ENCODE data around the gene MRGPRD. TPM values are rescaled to one million over a fixed set of nuclear protein-coding genes. Genes with fewer than 3 reads are reported as not detected.

MRGPRD gene
- total RNA-seq, 1 experiment from 2014 or later: not detected

GRCh38 chr11:68956142-68956541, 24.6 kb downstream of the MRGPRD start:
- no peaks in the 10 kb centered on the region for H3K27me3 ChIP-seq (ENCODE audit: insufficient read depth, low read length)
- no peaks in the 10 kb centered on the region for H3K9me2 ChIP-seq (ENCODE audit: insufficient read depth)
- intact Hi-C loops (cut with micrococcal nuclease): loop anchor here (2.0 to 10.0 kb wide), 2 partner anchors 89 to 133 kb away; partner anchors contain the start of gene TPCN2
- H4K20me1 ChIP-seq (ENCODE audit: insufficient read depth): no peaks in the 10 kb centered on the region
- H3K9me3 ChIP-seq (ENCODE audit: control insufficient read depth in 1 of 2, insufficient read depth in 1 of 2, low read depth in 1 of 2, low read length in 2 of 2): no peaks in the 10 kb centered on the region
- H3K9ac ChIP-seq (ENCODE audit: low read length): no peak overlapping the region
- ChIA-PET POLR2A (no interaction called here), CTCF (interaction anchor here (0.7 to 1.1 kb wide), 4 partner anchors 10 to 88 kb away, joined by 4 to 5 read pairs (median 5); no protein-coding TSS in a partner anchor), RAD21 (ENCODE audit: low non-redundant PET in 1 of 2, low total read pairs in 2 of 2, uncharacterized antibody in 2 of 2, unreplicated experiment in 2 of 2) (interaction anchor here in 1 of 2 experiments (0.6 kb wide), 1 partner anchor 135 kb away, joined by 4 read pairs; no protein-coding TSS in a partner anchor)
- H3K4me2 ChIP-seq (ENCODE audit: low read length): no peak overlapping the region
- H3K4me1 ChIP-seq (ENCODE audit: control insufficient read depth in 1 of 2, insufficient read depth in 2 of 2, low read length in 2 of 2): no peaks in the 10 kb centered on the region; a peak in 1 of 4 replicates
- H3K79me2 ChIP-seq (ENCODE audit: insufficient read depth, low read length): no peaks in the 10 kb centered on the region
- BruUV-seq (replicated peaks): no TSS peak
- H3K4me3 ChIP-seq (replicated peaks in 1 of 2; ENCODE audit: low read depth in 1 of 2, low read length in 2 of 2): no peak overlapping the region
- TF ChIP-seq SIN3A (IDR thresholded peaks at IDR 0.05; ENCODE audit: low read depth) (no peak), ELF1 (IDR thresholded peaks at IDR 0.05; ENCODE audit: borderline replicate concordance, low read depth) (no peak), ZBTB33 (IDR thresholded peaks at IDR 0.05; ENCODE audit: extremely low read depth, insufficient replicate concordance, low read length) (no peak), CTCF (IDR thresholded peaks at IDR 0.05 in 2 of 3, conservative IDR thresholded peaks at IDR 0.05 in 1 of 3; ENCODE audit: borderline replicate concordance in 1 of 3, insufficient read depth in 1 of 3, low read depth in 2 of 3, low read length in 2 of 3) (peak in 2 of 3 experiments; percentile 60 to 62; a peak in 4 of 6 replicates), RAD21 (IDR thresholded peaks at IDR 0.05; ENCODE audit: low read depth) (peak; percentile 42)
- DNase-seq (ENCODE audit: low read depth, low spot score) (no peak), ATAC-seq (peak; percentile 88)
- no peaks in the 10 kb centered on the region for H3K36me3 ChIP-seq (ENCODE audit: control insufficient read depth in 1 of 2, insufficient read depth in 2 of 2, low read length in 2 of 2)
- H2AFZ ChIP-seq (ENCODE audit: low read depth, low read length, poor library complexity, severe bottlenecking): no peak overlapping the region
- H3K27ac ChIP-seq (ENCODE audit: low read depth, low read length): no peak overlapping the region

Measured in HCT116 (cell line).